NCI-H526 treated with DMSO at 0.1 percent for 48 hours (cell line): ENCODE measurements around the gene GBP2.
"Not testable (repeated sequence)": the region's sequence is repeated elsewhere in the genome, so short reads cannot be mapped to it uniquely, and the experiment has no call there.

ENCODE experiments used
- DNase-seq: peaks from one replicate; lab custom pipeline; 2025; lab: John Stamatoyannopoulos, UW

The GBP2 gene, protein sequence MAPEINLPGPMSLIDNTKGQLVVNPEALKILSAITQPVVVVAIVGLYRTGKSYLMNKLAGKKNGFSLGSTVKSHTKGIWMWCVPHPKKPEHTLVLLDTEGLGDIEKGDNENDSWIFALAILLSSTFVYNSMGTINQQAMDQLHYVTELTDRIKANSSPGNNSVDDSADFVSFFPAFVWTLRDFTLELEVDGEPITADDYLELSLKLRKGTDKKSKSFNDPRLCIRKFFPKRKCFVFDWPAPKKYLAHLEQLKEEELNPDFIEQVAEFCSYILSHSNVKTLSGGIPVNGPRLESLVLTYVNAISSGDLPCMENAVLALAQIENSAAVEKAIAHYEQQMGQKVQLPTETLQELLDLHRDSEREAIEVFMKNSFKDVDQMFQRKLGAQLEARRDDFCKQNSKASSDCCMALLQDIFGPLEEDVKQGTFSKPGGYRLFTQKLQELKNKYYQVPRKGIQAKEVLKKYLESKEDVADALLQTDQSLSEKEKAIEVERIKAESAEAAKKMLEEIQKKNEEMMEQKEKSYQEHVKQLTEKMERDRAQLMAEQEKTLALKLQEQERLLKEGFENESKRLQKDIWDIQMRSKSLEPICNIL

DNA sequence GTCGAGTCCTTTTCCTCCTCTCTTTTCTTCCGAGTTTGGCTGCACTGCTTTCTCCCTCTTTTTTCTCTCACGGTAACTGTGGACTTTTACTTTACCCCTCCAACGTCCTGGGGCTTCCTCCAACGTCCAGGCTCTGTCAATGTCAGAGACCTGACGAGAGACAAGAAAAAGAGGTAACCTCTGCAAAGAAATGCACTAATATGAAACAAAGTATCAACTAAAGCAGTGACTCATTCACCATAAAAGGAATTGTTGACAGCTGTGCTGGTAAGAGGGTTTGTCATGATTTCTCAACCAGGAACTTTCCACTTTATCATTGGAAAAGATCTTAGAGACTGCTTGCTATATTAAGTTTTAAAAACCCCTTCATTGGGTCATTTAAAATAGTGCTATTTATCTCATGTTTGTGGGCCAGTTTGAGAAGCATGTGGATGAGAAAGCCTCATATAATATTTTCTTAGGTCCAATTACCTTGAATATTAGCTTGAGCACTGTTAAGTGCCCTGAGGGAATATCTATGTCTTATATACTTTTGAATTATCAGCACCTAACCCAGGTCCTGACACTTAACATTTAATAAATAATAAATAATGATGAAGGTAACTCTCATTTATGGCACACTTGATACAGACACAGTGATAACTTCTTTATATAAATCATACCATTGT is at the start of gene GBP2:
Gene GBP2, minus strand, starts transcription at position 202 of the 668 bp plus-strand sequence. CDS start 4,148 bp downstream, outside the sequence.
- no peak for DNase-seq

DNA sequence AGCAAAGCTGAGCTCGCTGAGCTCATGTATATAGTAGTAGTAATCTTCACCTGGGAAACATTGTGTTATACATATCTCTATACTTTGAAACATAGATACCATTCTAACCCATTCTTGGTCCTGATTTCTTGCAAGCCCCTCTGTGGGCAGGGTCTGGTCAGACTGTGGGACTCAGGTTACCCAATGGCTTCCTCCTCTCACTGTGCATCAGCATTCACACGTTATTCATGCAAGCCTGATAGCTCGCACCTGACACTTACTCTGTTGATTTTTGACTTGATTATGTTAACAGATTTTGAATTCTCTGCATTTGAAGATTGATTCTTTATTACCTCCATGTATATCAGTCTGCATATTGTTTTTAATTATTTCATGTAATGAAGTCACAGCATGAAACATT is 48.6 kb upstream of the GBP2 start:
- DNase-seq = no peak

DNA sequence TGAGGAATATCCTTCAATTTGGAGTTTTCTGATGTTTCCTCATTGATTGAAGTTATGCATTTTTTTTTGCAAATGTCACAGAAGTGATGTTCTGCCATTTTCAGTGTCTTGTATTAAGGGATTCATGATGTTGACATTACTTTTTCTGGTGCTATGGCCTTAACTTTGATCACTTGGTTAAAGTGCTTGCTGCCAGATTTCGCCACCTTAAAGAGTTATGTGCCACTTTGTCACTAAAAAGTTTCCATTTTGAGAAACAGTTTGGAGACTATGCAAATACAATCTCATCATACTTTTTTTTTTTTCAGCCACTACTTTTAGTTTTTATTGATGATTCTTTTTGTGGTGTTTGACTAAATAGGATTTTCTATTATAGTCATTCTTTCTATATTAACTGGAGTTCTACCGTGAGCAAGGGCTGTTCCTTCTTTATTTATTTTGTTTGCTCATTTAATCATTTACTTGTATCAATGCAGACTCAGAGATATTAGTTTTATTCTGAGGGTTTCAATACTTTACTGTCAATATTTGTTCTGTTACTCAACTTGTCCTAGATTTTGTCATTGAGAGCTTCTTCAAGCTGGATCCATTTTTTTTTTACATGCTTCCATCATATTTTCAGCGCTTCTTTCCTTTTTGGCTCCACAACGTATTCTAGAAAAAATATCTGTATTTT is 46.7 kb upstream of the GBP2 start:
- DNase-seq = no peak

DNA sequence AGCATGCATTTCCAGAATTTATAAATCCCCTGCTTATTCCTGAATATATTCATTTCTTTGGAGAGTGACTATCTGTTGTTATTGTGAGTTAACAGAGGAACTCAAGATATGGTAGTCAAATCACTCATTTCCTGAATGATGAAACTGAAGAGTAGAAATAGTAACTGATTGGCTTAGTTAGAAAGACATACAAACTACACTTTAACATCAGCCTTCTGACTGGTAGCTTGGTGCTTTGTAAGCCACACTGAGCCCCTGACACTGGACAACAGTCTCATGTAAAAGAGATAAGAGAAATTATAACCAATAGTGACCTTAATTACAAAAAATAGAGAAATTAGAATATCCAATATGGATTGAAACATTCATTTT is 45.1 kb upstream of the GBP2 start:
- DNase-seq = no peak

DNA sequence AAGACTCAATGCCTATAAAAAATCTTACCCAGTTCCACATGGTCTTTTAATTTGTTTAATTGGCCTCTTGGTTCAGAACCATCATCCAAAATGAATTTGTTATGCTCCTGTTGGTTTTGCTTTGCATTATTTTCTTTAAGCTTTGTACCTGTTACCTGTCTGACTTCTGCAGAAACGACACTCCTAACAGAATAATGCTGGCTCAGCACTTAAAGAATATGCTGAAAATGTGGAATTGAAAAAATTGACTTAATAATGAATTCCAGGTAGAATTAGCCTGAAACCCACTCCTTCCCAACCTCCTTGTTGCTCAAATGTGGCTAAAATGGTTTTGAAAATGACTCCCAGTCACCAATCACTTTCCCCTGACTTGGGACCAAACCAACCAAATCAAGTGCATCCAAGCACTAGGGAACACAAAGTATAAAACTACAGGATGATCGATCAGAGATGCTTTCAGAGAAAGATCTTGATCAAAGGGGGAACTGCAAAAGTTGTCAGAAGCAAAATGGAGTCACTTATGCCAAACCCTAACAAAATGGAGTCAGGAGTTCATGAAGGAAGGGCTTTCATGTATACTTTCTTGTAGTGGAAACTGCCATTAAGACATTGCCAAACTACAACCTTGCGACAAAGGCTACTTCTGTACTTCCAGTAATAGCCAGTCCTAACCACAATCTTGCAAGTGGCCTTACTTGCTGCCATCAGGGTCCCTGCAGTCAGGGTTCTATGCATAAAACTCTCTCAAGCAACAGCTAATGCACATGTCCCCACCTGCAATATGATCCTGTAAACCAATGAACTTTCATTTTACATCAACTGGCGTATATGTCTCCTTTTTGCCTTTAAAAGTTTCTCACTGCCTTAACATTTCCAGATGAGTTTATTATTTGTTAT is 44.5 kb upstream of the GBP2 start:
- DNase-seq = no peak

DNA sequence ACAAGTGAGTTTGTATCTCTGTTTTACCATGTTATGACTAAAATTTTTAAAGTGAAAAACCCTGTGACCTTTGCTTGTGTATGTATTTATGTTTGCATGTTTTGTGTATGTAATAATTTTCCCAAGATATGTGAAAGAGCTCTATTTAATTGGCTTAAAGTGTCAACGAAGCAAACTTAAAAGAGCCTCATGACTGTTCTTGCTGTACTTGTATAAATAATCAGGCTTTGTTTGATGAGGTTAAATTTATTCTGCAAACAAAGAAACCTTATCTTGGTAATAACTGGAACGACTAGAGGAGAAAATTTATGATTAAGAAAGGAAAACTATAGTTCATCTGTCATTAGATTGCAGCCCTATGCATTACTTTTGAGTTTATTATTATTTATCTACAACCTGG is 43.3 kb upstream of the GBP2 start:
- DNase-seq = no peak

DNA sequence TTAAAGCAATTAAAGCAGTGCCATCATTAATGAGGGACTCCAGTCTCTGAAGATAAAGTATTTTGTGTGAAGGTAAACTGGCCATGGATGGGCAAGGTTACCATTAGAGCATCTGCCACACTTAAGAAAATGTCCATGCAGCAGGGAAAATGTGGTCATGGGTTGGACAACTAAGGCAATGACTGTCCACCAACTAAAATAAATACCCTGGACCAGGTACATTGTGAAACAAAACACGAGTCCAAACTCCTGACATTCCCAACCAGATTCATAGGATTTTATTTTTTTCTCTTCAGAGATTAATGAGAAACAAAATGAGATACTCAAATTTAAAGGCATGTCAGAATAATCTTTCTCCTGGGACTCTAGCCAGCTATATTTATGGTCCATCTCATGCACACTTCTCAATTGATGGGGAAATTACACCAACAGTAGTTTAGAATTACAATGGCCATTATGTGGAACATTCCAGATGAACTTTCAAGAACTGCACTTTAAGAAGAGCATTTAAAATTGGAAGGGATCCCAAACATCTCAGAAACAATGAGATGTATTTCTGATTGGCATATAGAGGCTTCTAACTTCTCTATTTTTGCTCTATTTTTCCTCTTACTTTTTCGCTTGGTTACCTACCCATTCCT is 41.8 kb upstream of the GBP2 start:
- DNase-seq = no peak

DNA sequence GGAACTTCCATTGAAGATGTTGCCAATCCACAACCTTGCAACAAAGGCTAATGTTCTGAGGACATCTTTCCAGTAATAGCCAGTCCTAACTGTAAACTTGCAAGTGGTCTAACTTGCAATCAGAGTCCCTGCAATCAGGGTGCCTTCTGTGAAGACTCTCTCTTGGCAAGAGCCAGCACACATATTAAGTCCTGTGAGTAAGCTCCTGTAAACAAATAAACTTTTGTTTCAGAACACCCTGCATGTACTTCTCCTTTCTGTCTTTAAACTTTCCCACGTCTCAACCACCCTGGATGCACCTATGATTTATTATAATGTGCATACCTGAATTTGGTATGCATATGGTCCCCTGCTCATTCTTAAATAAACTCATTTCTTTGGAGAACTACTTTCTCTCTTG is 40.8 kb upstream of the GBP2 start:
- no peak for DNase-seq

DNA sequence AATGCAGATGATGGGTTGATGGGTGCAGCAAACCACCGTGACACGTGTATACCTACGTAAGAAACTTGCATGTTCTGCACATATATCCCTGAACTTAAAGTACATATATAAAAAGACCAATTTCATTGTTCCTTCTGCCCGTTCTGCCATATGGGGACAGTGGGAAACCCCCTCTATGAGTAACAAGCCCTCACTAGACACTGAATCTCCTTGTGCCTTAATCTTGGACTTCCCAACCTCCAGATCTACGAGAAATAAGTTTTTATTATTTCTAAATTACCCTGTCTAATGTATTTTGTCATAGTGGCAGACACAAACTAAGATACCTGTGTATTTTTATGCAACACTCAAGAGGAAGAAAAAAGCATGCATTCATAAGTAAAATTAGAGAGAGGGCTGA is 39.9 kb upstream of the GBP2 start:
- no peak for DNase-seq

DNA sequence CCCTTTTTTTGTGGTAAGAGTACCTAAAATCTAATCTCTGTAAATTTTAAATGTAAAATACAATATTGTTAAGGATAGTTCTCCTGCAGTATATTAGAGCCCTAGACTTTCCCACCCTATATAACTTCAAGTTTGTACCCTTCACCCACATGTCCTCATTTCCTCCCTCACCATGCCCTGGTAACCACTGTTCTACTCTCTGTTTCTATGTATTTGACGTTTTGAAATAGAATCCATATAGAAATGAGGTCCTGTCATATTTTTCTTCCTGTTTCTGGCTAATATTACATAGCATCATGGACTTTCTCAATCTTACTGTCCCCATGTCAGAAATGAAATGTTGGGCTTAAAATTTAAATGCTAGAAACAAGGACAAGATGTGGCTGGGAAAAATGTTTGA is 25.1 kb upstream of the GBP2 start:
- DNase-seq = no peak

DNA sequence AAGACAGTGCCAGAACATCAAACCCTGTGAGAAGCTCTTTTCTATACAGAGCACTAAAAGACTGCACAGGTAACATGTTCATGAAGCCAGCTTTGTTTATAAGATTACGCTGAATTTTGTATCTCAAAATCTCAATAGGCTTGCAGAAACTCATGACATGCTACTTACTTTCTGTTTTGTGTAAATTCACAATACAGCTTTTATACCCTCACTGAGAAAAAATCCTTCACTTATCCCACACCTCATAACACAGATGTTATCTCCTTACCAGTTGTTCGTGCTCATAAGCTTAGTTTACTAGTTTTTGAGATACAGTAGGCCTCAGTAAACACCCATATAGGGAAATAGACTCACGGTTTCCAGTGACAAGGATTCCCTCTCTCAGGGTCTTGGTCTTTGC is 24.1 kb upstream of the GBP2 start:
- DNase-seq = no peak

DNA sequence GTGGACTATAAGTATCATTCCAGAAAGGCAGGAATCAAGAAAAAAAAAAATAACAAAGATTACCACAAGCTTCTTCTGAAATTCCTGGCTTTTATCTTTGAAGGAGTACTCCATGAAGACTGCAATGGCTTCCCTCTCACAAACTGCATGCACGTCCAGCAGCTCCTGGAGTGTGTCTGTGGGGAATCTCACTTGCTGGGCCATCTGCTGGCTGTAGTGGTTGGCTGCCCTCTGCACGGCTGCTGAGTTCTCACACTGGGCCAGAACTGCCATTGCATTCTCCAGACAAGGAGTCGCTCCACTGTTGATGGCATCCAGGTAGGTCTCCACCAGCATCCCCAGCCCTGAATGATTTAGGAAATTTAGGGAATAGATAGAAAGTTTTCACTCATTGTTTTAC is 23.3 kb upstream of the GBP2 start:
- DNase-seq = no peak

DNA sequence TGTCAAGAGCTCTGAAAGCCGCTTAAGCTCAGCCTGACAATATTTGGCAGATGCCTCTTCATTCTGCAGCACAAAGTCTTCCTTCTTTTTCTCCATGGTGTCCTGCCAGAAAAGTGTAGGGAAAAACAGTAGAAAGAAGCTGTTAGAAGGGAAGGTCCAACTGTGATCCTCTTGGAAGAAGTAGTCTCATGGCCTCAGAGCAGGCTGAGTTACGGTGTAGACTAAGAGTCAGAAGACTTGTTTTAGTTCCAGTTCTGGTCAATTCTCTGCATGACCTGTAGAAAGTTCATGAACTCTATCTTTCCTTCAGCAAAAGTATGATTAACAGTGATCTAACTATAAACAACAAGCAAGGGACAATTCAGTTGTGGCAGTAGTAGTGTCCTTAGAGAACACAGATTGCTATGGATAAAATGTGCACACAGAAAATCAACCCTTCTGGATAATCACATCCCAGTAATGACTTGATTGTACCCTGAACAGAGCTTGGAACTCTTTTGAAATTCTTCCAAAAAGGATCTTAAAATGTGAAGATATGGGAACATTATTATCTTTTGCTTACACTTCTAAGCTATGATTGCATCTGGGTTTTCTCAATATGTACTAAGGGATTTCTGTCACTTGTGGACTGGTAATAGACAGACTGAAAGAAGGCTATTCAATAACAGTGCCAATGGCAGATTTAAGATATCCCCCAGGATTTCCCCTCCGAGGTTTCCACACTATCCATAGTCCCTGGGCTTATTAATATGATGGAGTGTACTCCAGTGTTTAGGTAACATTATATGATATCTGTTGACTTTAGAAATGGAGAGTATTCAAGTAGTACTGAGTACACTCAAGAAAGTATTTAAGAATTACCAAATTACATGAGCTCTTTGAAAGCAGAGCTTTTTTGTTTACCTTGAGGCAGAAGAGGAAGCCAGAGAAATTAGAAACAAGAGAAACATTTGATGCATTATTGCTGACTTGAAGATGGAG is 22.1 kb upstream of the GBP2 start:
- DNase-seq = no peak

DNA sequence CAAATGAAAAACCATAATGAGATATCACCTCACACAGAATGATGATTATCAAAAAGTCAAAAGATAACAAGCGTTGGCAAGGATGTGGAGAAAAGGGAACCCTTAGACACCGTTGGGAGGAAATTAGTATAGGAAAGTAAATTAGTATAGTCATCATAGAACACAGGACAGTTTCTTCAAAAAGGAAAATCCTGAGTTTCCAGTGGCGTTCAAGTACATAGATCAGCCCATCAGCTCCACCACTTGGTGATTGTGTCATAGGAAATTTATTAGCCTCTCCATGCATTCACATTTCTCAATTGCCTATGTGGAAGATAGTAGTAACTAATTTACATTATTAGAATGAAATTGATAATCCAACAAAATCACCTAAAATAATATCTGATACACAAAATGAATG is 20.8 kb upstream of the GBP2 start:
- no peak for DNase-seq

DNA sequence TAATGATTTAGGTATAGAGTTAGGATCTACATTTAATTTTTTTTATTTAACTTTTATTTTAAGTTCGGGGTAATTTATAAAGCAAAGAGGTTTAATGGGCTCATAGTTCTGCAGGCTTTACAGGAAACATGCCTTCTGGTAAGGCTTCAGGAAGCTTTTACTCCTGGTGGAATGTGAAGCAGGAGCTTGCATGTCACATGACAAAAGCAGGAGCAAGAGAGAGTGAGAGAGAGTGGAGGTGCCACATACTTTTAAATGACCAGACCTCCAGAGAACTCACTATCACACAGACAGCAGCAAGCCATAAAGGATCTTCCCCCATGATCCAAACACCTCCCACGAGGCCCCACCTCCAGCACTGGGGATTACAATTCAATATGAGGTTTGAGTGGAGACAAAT is 17.6 kb upstream of the GBP2 start:
- no peak for DNase-seq

DNA sequence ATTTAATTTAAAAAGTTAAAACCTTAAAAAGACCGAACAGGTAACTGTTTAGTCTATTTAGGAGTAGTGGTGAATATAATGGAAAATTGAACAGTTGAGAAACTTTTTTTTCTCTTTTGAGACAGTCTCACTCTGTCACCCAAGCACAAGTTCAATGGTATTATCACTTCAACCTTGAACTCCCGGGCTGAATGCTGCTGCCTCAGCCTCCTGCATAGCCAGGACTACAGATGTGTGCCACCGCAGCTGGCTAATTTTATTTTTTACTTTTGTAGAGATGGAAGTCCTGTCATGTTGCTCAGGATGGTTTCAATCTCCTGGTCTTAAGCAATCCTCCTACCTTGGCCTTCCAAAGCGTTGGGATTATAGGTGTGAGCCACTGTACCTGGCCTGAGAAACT is 16.2 kb upstream of the GBP2 start:
- no peak for DNase-seq

DNA sequence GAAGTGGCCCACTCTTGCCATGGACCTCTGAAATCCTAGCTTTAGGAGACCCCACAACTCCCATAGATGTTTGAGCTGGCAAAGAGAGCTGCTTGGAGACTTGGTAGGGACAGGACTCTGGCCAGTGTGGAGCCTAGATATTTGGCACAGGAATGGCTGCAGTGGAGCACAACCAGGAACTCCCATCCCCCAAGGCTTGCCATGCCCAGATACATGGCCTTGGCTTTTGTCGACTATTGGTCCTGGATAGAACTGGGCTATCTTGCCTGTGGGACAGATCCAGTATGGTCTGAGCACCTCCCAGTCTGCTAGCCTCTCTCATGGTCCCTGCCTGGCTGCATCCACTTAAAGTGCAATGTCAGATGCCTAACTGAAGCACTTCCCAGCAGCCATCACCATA is 7.8 kb upstream of the GBP2 start:
- no peak for DNase-seq

DNA sequence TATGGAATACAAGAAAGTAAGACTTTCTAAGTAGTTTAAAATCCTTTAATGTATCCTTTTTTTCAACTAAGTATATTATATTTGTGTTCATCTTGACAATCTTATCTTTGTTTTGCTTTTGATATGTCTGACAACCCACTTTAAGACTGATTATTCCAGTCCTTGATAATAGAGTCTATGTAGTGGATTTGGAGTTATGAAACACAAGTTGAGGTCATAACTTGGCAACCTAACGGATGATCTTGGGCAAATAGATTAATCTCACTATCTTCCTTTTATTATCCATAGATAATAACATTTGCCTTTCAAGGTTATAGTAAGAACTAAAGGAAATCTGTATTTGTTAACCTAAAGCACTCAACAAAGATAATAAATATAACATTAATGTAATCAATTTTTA is 4.8 kb upstream of the GBP2 start:
- no peak for DNase-seq

DNA sequence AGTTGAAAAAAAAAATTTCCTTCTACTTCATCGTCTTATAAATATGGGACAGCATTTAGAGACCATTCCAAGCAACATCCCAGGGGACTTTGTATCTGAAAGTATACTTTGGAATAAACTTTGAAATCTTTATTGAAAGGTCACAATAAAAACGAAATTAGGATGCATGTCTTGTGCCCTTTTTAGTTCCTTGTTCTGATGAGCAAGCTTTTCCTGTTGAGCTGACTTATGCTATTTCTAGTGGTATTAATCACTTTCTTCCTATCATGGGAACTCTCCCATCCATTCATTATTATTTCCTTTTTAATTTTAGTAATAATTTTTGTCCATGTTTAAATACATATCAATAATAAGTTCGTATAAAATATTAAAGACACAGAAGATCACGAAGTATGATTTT is 4.0 kb upstream of the GBP2 start:
- no peak for DNase-seq

DNA sequence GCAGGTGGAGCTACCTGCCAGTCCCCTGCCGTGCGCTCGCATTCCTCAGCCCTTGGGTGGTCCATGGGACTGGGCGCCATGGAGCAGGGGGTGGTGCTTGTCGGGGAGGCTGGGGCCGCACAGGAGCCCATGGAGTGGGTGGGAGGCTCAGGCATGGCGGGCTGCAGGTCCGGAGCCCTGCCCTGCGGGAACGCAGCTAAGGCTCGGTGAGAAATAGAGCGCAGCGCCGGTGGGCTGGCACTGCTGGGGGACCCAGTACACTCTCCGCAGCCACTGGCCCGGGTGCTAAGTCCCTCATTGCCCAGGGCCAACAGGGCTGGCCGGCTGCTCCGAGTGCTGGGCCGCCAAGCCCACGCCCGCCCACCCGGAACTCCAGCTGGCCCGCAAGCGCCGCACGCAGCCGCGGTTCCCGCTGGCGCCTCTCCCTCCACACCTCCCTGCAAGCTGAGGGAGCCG is 2.1 kb upstream of the GBP2 start:
- not testable (repeated sequence) for DNase-seq
